RWPE1 (cell line): Measurements from ENCODE around the gene CCNE1.
A peak's percentile ranks its signal among the peaks of the same experiment; 100 is the strongest.

Experiments used
- CTCF ChIA-PET: fragments of 350-600 bp; sonication (Branson Sonifier 250); formaldehyde crosslinking; extraction: SDS; loops from one replicate; lab custom pipeline; 2021; lab: Yijun Ruan, JAX
- POLR2A ChIA-PET: fragments of 400-600 bp; formaldehyde crosslinking; extraction: SDS; loops from one replicate; lab custom pipeline; 2020; ENCODE audit warnings: antibody characterized with exemption; ENCODE audit not compliant: low non-redundant PET; lab: Yijun Ruan, JAX
- DNase-seq: peaks from one replicate; pipeline ENCODE4 v3.0.0; 2012; ENCODE audit warnings: low spot score
- H3K27ac ChIP-seq: fragments of 450-650 bp; 2 replicates; pipeline ENCODE4 v1.5.1; 2017
- CTCF ChIP-seq: fragments of 450-650 bp; conservative IDR thresholded peaks from 2 replicates; pipeline ENCODE4 v1.5.1; 2017; ENCODE audit warnings: low read depth, mild to moderate bottlenecking

CCNE1 gene

DNA sequence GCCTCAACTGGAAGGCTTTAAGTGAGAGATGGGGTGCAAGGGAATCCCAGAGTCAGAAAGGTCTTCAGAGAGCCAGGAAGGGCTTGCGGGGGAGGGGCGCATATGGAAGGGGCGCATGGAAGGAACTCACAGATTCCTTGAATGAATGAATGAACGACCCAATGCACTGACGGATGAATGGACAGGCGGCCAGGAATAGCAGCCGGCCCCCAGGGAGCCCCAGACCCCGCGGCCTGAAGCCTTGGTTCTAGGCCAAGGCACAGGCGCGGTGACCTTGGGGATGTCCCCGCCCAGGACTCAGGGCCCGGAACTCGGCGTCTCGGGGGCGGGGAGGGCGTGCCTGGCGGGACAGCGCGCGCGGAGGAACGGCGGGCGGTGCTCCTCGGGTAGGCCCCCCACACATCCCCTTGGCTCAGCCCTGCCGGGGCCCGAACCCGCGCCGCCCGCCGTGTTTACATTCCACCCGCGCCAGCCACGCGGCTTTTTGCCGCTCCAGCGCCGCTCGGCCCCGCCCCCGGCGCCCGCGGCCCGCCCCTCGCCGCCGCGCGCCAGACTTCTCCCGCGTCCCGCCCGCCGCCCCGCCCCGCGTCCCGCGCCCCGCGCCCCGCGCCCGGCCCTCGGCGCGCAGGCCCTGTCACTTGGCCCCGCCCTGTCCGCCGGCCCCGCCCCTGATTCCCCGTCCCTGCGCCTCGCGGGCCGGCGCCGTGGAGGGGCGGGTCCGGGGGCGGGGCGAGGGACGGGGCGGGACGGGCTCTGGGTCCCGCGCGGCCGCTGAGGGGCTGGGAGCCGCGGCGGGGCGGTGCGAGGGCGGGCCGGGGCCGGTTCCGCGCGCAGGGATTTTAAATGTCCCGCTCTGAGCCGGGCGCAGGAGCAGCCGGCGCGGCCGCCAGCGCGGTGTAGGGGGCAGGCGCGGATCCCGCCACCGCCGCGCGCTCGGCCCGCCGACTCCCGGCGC is at the start of gene CCNE1:
CCNE1 (plus strand) TSS at position 867 of the 955 bp plus-strand sequence. CDS start 565 bp downstream, outside the sequence.
- POLR2A ChIA-PET = no interaction called here
- TF ChIP-seq CTCF = no peak
- H3K27ac ChIP-seq = peak within 1 kb of the TSS; percentile 72
- CTCF ChIA-PET = interaction anchor here (0.8 kb wide), 1 partner anchor 40 kb away, joined by 4 read pairs; no protein-coding TSS in a partner anchor
- DNase-seq = peak; percentile 88

DNA sequence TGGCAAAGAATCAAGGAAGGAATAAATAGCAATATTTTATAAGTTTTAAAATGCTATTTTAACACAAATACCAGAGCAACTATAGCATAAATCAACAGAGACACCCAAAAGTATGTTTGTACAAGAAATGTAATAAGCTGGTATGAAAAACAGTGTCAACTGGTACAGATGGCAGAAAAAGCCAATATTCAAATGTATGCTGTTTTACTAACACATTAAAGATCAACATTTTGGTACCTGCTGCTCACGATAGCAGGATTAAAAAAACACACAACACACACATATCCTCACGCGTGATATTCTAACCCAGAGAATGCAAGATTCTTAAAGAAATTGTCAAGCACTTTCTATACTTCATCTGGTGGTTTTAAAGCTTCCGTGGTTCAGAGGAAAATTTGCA is 48.6 kb upstream of the CCNE1 start:
- DNase-seq = no peak
- no peak for TF ChIP-seq CTCF
- CTCF ChIA-PET = interaction anchor here (1.1 kb wide), 1 partner anchor 8 kb away, joined by 3 read pairs; no protein-coding TSS in a partner anchor
- POLR2A ChIA-PET = no interaction called here
- H3K27ac ChIP-seq = no peak overlapping the region

DNA sequence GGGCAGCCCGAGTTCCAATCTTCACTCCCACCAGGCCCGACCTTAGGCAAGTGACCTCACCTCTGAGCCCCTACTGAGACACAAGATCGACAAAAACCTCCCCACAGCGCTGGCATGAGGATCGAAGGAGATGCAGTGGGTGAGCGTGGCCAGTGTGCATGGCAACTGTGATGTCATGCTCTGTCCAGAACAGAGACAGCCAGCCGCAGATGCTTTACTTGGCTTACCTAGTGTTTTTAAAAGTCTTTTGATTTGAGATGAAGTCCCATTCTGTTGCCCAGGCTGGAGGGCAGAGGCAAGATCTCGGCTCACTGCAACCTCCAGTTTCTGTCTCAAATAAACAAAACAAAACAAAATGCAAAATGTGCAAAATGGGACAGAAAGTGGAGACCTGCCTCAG is 47.4 kb upstream of the CCNE1 start:
- TF ChIP-seq CTCF = no peak
- DNase-seq = no peak
- H3K27ac ChIP-seq = no peak overlapping the region
- POLR2A ChIA-PET = no interaction called here
- CTCF ChIA-PET = no interaction called here

GRCh38 chr19:29766100-29766499 is 45.7 kb upstream of the CCNE1 start:
- CTCF ChIA-PET = interaction anchor here (1.0 kb wide), 1 partner anchor 36 kb away, joined by 5 read pairs; no protein-coding TSS in a partner anchor

GRCh38 chr19:29767039-29767735 is 44.6 kb upstream of the CCNE1 start:
- ChIA-PET CTCF (interaction anchor here (1.0 kb wide), 1 partner anchor 37 kb away, joined by 5 read pairs; no protein-coding TSS in a partner anchor), POLR2A (interaction anchor here (0.6 kb wide), 1 partner anchor 900 kb away, joined by 3 read pairs; no protein-coding TSS in a partner anchor)
- TF ChIP-seq CTCF = no peak
- H3K27ac ChIP-seq = no peak overlapping the region
- no peak for DNase-seq

More at GRCh38 chr19:29766100-29766499, 45.7 kb upstream of the CCNE1 start:
- H3K27ac ChIP-seq = no peak overlapping the region
- DNase-seq = no peak
- no peak for TF ChIP-seq CTCF
- POLR2A ChIA-PET = no interaction called here

DNA sequence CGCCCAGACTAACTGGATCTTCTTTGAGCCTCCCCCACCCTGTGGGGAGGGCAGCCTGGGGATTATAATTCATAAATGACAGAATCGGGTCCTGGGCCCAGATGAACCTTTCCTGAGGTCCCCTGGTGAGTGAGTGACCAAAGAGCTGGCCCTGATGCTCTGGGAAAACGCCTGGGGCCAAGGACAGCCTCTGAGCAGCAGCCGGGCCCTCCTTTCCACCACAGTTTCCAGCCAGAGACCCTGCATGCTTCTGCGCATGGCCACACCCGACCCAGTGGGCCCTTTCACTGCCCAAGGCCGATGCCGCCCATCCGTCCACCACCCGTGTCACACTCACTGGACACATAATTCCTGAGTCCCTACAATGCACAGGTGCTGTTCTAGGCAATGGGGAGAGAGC is 43.6 kb upstream of the CCNE1 start:
- no peak overlapping the region for H3K27ac ChIP-seq
- ChIA-PET POLR2A (no interaction called here), CTCF (interaction anchor here (2.0 kb wide), 1 partner anchor 8 kb away, joined by 6 read pairs; no protein-coding TSS in a partner anchor)
- no peak for TF ChIP-seq CTCF
- no peak for DNase-seq
